Stimulated activated naive B cell treated with anti-CD40 and anti-IgM and Interleukin-4, amounts not matched to agents 10 μg/mL and 1 μg/mL and 100 μg/mL, for 72 hours (primary cell): Measurements from ENCODE around the gene PMF1.

Experiments used
- ATAC-seq, 2 donors: fragments of 150-1000 bp; cut with Tn5 transposase; replicated peaks; 2 replicates each; pipeline ENCODE4 v1.10.0; 2021; ENCODE audit warnings: moderate library complexity in 1 of 2
- DNase-seq: peaks from one replicate; pipeline ENCODE4 v3.0.0; 2021
- H3K27ac Mint-ChIP-seq: one replicate; pipeline ENCODE4 v1.8.0; 2022; ENCODE audit warnings: mild to moderate bottlenecking, mixed read lengths
- H3K27me3 Mint-ChIP-seq, 2 donors: one replicate each; pipeline ENCODE4 v1.8.0; 2022; ENCODE audit warnings: mixed read lengths in 2 of 2
- H3K36me3 Mint-ChIP-seq, 2 donors: one replicate each; pipeline ENCODE4 v1.8.0; 2022; ENCODE audit warnings: mixed read lengths in 2 of 2, mild to moderate bottlenecking in 1 of 2
- H3K4me1 Mint-ChIP-seq, 2 donors: one replicate each; pipeline ENCODE4 v1.8.0; 2022; ENCODE audit warnings: mixed read lengths in 2 of 2, mild to moderate bottlenecking in 1 of 2
- H3K4me3 Mint-ChIP-seq, 2 donors: one replicate each; pipeline ENCODE4 v1.8.0; 2022; ENCODE audit warnings: mild to moderate bottlenecking in 2 of 2, mixed read lengths in 2 of 2, moderate library complexity in 1 of 2
- H3K9me3 Mint-ChIP-seq, 2 donors: one replicate each; pipeline ENCODE4 v1.8.0; 2022; ENCODE audit warnings: mixed read lengths in 2 of 2, mild to moderate bottlenecking in 1 of 2

The PMF1 gene

GRCh38 chr1:156249593-156249992 lies 36.8 kb downstream of the PMF1 start:
- Mint-ChIP-seq H3K4me1 (peaks cover 20 to 26% of the 10 kb centered on the region in 2 donors), H3K9me3 (no peaks in the 10 kb centered on the region), H3K36me3 (peaks cover 12 to 41% of the 10 kb centered on the region in 2 donors), H3K27me3 (peaks cover 7 to 11% of the 10 kb centered on the region in 2 donors), H3K27ac (no peak overlapping the region), H3K4me3 (no peak overlapping the region)
- DNase-seq (no peak), ATAC-seq (no peak)

- Mint-ChIP-seq H3K4me3 (no peak overlapping the region), H3K27me3 (no peaks in the 10 kb centered on the region), H3K9me3 (no peaks in the 10 kb centered on the region), H3K36me3 (peaks cover 20 to 44% of the 10 kb centered on the region in 2 donors), H3K4me1 (peaks cover 3 to 7% of the 10 kb centered on the region in 2 donors), H3K27ac (no peak overlapping the region)
- DNase-seq (no peak), ATAC-seq (no peak)
Measured at GRCh38 chr1:156251527-156251926, 38.7 kb downstream of the PMF1 start.

DNA sequence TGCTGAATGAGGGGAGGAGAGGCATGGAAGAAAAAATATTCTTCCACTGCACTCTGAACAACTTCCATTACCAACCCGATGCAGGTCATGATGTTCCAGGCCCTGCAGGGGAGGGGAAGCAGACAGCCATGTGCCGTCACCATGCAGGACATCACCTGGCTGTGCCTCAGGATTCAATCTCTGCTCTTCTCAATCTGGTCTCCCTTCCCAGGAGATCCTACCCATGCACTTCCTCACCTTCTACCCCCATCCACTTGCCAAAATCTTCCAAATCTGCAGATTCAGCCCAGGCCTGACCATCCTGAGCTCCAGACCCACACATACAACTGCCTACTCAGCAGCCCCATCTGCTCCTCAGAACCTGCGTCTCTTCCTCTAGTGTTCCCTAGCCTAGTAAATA lies 40.8 kb downstream of the PMF1 start:
- Mint-ChIP-seq H3K4me1 (peaks cover 0 to 2% of the 10 kb centered on the region in 2 donors), H3K36me3 (peaks cover 34 to 55% of the 10 kb centered on the region in 2 donors), H3K9me3 (no peaks in the 10 kb centered on the region), H3K4me3 (no peak overlapping the region), H3K27ac (no peak overlapping the region), H3K27me3 (no peaks in the 10 kb centered on the region)
- ATAC-seq (no peak), DNase-seq (no peak)

GRCh38 chr1:156257711-156258110 lies 44.9 kb downstream of the PMF1 start:
- H3K4me3 Mint-ChIP-seq, result no peak overlapping the region
- H3K27me3 Mint-ChIP-seq, result no peaks in the 10 kb centered on the region
- H3K36me3 Mint-ChIP-seq, result peaks cover 47 to 58% of the 10 kb centered on the region in 2 donors
- DNase-seq (no peak), ATAC-seq (no peak)
- H3K9me3 Mint-ChIP-seq, result no peaks in the 10 kb centered on the region
- H3K27ac Mint-ChIP-seq, result peak overlapping the region; percentile 53
- peaks cover 0 to 2% of the 10 kb centered on the region in 2 donors for H3K4me1 Mint-ChIP-seq

DNA sequence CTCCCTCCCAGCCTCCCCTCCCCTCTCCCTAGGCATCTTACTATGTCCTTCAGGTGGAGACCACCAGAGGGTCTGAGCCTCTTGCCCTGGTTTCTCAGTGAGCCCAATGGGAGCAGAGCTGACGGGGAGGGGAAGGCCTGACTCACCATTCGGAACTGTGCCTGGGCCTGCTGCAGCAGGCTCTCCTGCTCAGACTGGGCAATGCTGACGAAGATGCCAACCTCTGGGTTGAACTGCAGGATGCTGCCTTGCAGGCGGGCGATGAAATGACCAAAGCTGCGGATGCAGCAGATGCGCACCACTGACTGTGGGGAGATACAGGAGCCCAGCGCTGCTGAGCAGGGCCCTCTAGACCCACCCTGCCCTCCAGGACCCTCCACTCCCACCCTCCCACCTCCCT lies 46.1 kb downstream of the PMF1 start:
- Mint-ChIP-seq H3K4me1 (no peaks in the 10 kb centered on the region), H3K36me3 (peaks cover 53 to 61% of the 10 kb centered on the region in 2 donors), H3K27me3 (no peaks in the 10 kb centered on the region), H3K4me3 (no peak overlapping the region), H3K9me3 (no peaks in the 10 kb centered on the region), H3K27ac (no peak overlapping the region)
- ATAC-seq, result no peak
- DNase-seq, result no peak

DNA sequence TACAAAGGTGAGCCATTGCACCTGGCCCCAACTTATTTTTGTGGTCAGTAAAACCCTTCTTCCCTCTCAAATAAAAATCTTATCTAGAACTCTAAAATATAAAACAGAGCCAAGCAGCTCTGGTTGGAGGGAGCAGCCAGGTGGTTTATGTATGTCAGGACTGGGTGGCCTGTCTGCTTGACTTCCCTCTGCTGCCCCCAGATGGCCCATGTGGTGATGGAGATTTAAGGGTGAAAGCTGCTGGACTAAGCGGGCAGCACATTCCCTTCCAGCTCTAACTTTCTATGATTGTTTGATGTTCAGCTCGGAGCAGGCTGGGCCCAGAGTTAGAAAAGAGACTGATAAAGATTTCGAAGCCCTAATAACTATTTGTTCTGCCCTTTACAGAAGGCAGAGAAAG lies 47.0 kb downstream of the PMF1 start:
- no peak for DNase-seq
- Mint-ChIP-seq H3K9me3 (no peaks in the 10 kb centered on the region), H3K27ac (peak overlapping the region; percentile 62), H3K36me3 (peaks cover 58 to 63% of the 10 kb centered on the region in 2 donors), H3K27me3 (no peaks in the 10 kb centered on the region), H3K4me1 (no peaks in the 10 kb centered on the region), H3K4me3 (no peak overlapping the region)
- ATAC-seq, result no peak

DNA sequence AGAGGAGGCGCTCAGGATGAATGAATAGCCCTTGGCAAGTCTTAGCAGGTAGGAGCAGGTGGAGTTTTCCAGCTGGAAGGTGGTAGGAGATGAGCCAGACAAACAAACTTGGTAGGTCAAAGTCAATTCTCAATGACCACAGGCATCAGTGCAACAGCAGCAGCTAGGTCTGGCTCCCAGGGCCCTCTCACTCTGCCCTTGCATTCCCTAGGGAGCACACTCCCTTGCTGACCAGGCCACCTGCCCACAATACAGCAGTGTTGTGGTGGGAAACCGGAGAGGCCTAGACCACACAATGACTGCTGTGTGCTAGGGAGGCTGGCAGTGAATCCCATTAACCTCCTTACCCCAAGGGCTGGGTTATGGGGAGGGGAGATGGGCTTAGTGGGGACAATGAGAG lies 48.1 kb downstream of the PMF1 start:
- no peaks in the 10 kb centered on the region for H3K9me3 Mint-ChIP-seq
- ATAC-seq, result no peak
- H3K27ac Mint-ChIP-seq, result peak overlapping the region; percentile 27

DNA sequence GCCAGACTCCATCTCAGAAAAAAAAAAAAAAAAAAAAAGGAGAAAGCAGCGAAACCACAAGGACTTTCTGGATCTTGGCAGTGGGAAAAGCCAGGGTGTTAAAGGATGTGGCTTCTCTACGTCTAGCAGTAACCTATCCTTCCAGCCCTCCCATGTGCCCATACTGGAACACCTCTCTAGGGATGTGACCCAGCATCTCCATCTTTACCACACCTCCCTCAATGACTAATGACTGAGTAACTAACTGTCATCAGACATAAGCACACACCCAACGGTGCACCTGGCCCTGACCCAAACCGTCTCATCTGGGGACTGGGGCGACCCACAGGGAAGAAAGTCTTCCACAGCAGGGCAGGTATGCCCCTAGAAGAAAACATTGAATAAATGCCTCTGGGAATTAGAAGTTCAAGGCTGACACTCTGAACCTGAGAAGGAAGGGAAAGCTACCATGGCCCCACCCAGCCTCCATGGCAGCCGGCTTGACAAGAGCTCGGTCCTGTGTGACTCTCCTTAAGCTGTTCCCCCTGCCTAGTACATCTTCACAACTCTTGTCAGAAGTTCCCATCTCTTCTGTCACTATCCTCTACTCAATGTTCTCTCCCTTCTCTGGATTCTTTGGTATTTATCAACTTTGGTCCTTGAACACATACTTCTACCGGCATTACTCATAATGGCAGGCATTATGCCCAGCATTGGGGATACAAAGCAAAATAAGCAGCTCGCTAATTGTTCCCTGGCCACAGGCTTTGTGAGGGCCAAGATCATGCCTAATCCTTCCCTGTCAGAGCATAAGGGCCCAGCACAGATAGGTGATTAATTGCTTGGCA lies 49.9 kb downstream of the PMF1 start:
- Mint-ChIP-seq H3K27me3 (no peaks in the 10 kb centered on the region), H3K4me1 (peaks cover 5 to 8% of the 10 kb centered on the region in 2 donors), H3K27ac (no peak overlapping the region), H3K4me3 (no peak overlapping the region), H3K9me3 (no peaks in the 10 kb centered on the region), H3K36me3 (peaks cover 68 to 74% of the 10 kb centered on the region in 2 donors)
- DNase-seq (no peak), ATAC-seq (no peak)

More for the DNA sequence above, 48.1 kb downstream of the PMF1 start:
- no peak for DNase-seq
- Mint-ChIP-seq H3K27me3 (no peaks in the 10 kb centered on the region), H3K4me1 (peaks cover 4 to 5% of the 10 kb centered on the region in 2 donors), H3K36me3 (peaks cover 63 to 70% of the 10 kb centered on the region in 2 donors), H3K4me3 (no peak overlapping the region)

- Mint-ChIP-seq H3K27ac (no peak overlapping the region), H3K27me3 (no peaks in the 10 kb centered on the region), H3K4me1 (peaks cover 5 to 8% of the 10 kb centered on the region in 2 donors), H3K36me3 (peaks cover 63 to 70% of the 10 kb centered on the region in 2 donors), H3K9me3 (no peaks in the 10 kb centered on the region), H3K4me3 (no peak overlapping the region)
- ATAC-seq (no peak), DNase-seq (no peak)
Measured at GRCh38 chr1:156263288-156263655, 50.5 kb downstream of the PMF1 start.

- ATAC-seq, result no peak
- Mint-ChIP-seq H3K27ac (no peak overlapping the region), H3K4me1 (peaks cover 5 to 8% of the 10 kb centered on the region in 2 donors), H3K4me3 (no peak overlapping the region), H3K36me3 (peaks cover 56 to 65% of the 10 kb centered on the region in 2 donors), H3K27me3 (no peaks in the 10 kb centered on the region), H3K9me3 (no peaks in the 10 kb centered on the region)
- DNase-seq, result no peak
Measured at GRCh38 chr1:156266051-156266450, 53.2 kb downstream of the PMF1 start.

- DNase-seq, result no peak
- no peak overlapping the region for H3K27ac Mint-ChIP-seq
- no peak overlapping the region for H3K4me3 Mint-ChIP-seq
- peaks cover 5 to 8% of the 10 kb centered on the region in 2 donors for H3K4me1 Mint-ChIP-seq
- H3K36me3 Mint-ChIP-seq, result peaks cover 54 to 60% of the 10 kb centered on the region in 2 donors
- H3K27me3 Mint-ChIP-seq, result no peaks in the 10 kb centered on the region
- no peaks in the 10 kb centered on the region for H3K9me3 Mint-ChIP-seq
- no peak for ATAC-seq
Measured at GRCh38 chr1:156268336-156268735, 55.5 kb downstream of the PMF1 start.

DNA sequence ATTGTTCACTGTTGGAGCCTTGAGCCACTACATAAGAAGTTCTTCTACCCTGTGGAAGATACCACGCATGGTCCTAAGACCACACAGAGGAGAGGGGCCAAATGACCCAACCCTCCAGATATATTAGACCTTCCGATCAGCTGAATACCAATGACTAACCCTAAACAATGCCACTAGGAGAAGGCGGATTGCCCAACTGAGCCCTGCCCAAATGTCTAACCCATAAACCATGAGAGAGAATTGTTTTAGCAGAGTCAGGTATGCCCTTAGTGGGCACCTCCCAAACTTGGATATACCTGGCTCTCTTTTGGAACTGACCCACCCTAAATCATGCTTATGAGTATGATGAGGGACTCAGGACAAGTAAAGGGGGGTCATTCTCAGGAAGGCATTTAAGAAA lies 57.5 kb downstream of the PMF1 start:
- Mint-ChIP-seq H3K4me1 (peaks cover 3 to 7% of the 10 kb centered on the region in 2 donors), H3K9me3 (no peaks in the 10 kb centered on the region), H3K4me3 (no peak overlapping the region), H3K27me3 (no peaks in the 10 kb centered on the region), H3K27ac (no peak overlapping the region), H3K36me3 (peaks cover 58 to 60% of the 10 kb centered on the region in 2 donors)
- no peak for ATAC-seq
- DNase-seq, result no peak

DNA sequence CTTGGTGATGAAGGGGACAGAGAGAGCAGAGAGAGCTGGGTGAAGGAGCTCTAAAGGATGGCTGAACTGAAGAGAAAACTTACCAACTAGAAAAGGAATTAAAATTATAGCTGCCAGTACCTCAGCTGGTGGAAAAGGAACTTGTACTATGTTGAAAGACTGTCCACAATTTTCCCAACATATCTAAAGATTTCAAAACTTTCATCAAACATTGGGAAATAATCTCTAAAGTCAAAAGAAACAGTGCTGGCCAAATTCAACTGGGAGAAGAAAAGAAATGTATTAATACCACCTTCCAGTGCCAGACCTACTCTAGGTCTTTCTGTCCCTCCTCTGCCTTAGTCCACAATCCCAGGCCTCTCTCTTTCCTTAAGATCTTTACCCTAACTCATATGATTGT lies 63.7 kb downstream of the PMF1 start:
- no peak overlapping the region for H3K4me3 Mint-ChIP-seq
- no peak for DNase-seq
- ATAC-seq, result no peak
- no peak overlapping the region for H3K27ac Mint-ChIP-seq
- peaks cover 44 to 59% of the 10 kb centered on the region in 2 donors for H3K36me3 Mint-ChIP-seq
- H3K27me3 Mint-ChIP-seq, result no peaks in the 10 kb centered on the region
- peaks cover 10 to 19% of the 10 kb centered on the region in 2 donors for H3K4me1 Mint-ChIP-seq
- no peaks in the 10 kb centered on the region for H3K9me3 Mint-ChIP-seq

GRCh38 chr1:156276966-156277381 lies 64.2 kb downstream of the PMF1 start:
- DNase-seq (no peak), ATAC-seq (no peak)
- Mint-ChIP-seq H3K27me3 (no peaks in the 10 kb centered on the region), H3K4me3 (no peak overlapping the region), H3K4me1 (peaks cover 11 to 22% of the 10 kb centered on the region in 2 donors), H3K36me3 (peaks cover 42 to 60% of the 10 kb centered on the region in 2 donors), H3K9me3 (no peaks in the 10 kb centered on the region), H3K27ac (no peak overlapping the region)

DNA sequence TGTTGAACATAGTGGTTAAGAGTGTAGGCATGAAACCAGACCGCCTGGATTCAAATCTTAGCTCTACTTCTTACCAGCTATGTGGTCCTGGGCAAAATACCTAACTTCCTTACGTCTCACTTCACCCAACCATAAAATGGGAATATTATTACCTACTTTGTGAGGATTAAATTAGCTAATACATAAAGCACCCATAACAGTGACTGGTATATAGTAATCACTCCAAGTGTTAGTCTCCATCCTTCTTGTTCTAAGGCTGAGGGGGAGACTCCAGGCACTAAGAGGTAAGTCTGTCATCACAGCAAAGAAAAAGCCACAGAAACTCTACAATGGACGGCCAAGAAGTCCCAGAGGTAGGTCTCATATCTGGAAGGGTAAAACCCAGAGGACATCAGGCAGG lies 67.0 kb downstream of the PMF1 start:
- Mint-ChIP-seq H3K4me1 (peaks cover 25 to 40% of the 10 kb centered on the region in 2 donors), H3K27me3 (no peaks in the 10 kb centered on the region), H3K4me3 (no peak overlapping the region), H3K27ac (no peak overlapping the region), H3K36me3 (peaks cover 23 to 53% of the 10 kb centered on the region in 2 donors), H3K9me3 (no peaks in the 10 kb centered on the region)
- DNase-seq (no peak), ATAC-seq (no peak)
